Dendritic cell treated with granulocyte-macrophage colony-stimulating factor and Interleukin-4, amounts not matched to agents 40 ng/mL and 50 ng/mL, for 4 days (primary cell): ENCODE results near the gene ADD3.

Experiments used
- H3K27ac Mint-ChIP-seq: one replicate; pipeline ENCODE4 v1.8.0; 2022; ENCODE audit warnings: mild to moderate bottlenecking, mixed read lengths
- H3K27me3 Mint-ChIP-seq: one replicate; pipeline ENCODE4 v1.8.0; 2022; ENCODE audit warnings: mild to moderate bottlenecking, mixed read lengths
- H3K36me3 Mint-ChIP-seq: one replicate; pipeline ENCODE4 v1.8.0; 2022; ENCODE audit warnings: low read depth, mixed read lengths
- H3K4me1 Mint-ChIP-seq: one replicate; pipeline ENCODE4 v1.8.0; 2022; ENCODE audit warnings: low read depth, mixed read lengths
- H3K4me3 Mint-ChIP-seq: one replicate; pipeline ENCODE4 v1.8.0; 2022; ENCODE audit warnings: mild to moderate bottlenecking, moderate library complexity, mixed read lengths
- H3K9me3 Mint-ChIP-seq: one replicate; pipeline ENCODE4 v1.8.0; 2022; ENCODE audit warnings: mixed read lengths
- intact Hi-C: fragments of 100-400 bp; cut with micrococcal nuclease; formaldehyde crosslinking; loops from one replicate; pipeline ENCODE4 v1.15.0; 2022

The ADD3 gene

GRCh38 chr10:110083884-110084283, 76.1 kb downstream of the ADD3 start:
- Mint-ChIP-seq H3K4me1 (peaks cover 39% of the 10 kb centered on the region), H3K27me3 (no peaks in the 10 kb centered on the region), H3K9me3 (peaks cover 10% of the 10 kb centered on the region), H3K36me3 (peaks cover 8% of the 10 kb centered on the region), H3K4me3 (no peak overlapping the region), H3K27ac (no peak overlapping the region)
- intact Hi-C loops = no loop called here

GRCh38 chr10:110087682-110088081, 79.9 kb downstream of the ADD3 start:
- intact Hi-C loops = no loop called here
- H3K36me3 Mint-ChIP-seq = peaks cover 12% of the 10 kb centered on the region
- no peaks in the 10 kb centered on the region for H3K27me3 Mint-ChIP-seq
- peaks cover 35% of the 10 kb centered on the region for H3K4me1 Mint-ChIP-seq
- no peak overlapping the region for H3K27ac Mint-ChIP-seq
- H3K4me3 Mint-ChIP-seq = no peak overlapping the region
- peaks cover 8% of the 10 kb centered on the region for H3K9me3 Mint-ChIP-seq

GRCh38 chr10:110088367-110089104, 80.8 kb downstream of the ADD3 start:
- peaks cover 27% of the 10 kb centered on the region for H3K4me1 Mint-ChIP-seq

GRCh38 chr10:110091830-110092229, 84.0 kb downstream of the ADD3 start:
- peaks cover 4% of the 10 kb centered on the region for H3K4me1 Mint-ChIP-seq
- no peak overlapping the region for H3K4me3 Mint-ChIP-seq
- no peak overlapping the region for H3K27ac Mint-ChIP-seq
- intact Hi-C loops = no loop called here
- H3K9me3 Mint-ChIP-seq = no peaks in the 10 kb centered on the region
- H3K27me3 Mint-ChIP-seq = no peaks in the 10 kb centered on the region
- H3K36me3 Mint-ChIP-seq = peaks cover 4% of the 10 kb centered on the region

More at GRCh38 chr10:110088367-110089104, 80.8 kb downstream of the ADD3 start:
- intact Hi-C loops = no loop called here
- Mint-ChIP-seq H3K9me3 (no peaks in the 10 kb centered on the region), H3K4me3 (no peak overlapping the region), H3K27ac (no peak overlapping the region), H3K36me3 (peaks cover 4% of the 10 kb centered on the region), H3K27me3 (no peaks in the 10 kb centered on the region)

GRCh38 chr10:110093722-110094121, 85.9 kb downstream of the ADD3 start:
- H3K36me3 Mint-ChIP-seq = peaks cover 4% of the 10 kb centered on the region
- no peaks in the 10 kb centered on the region for H3K4me1 Mint-ChIP-seq
- no peak overlapping the region for H3K4me3 Mint-ChIP-seq
- no peaks in the 10 kb centered on the region for H3K9me3 Mint-ChIP-seq
- H3K27ac Mint-ChIP-seq = no peak overlapping the region
- no peaks in the 10 kb centered on the region for H3K27me3 Mint-ChIP-seq
- intact Hi-C loops = no loop called here

- no peaks in the 10 kb centered on the region for H3K4me1 Mint-ChIP-seq
Measured at GRCh38 chr10:110094786-110095185, 87.0 kb downstream of the ADD3 start.

GRCh38 chr10:110101464-110102144, 93.8 kb downstream of the ADD3 start:
- intact Hi-C loops = loop anchor here (10.0 kb wide), 1 partner anchor 217 kb away; no protein-coding TSS in a partner anchor
- Mint-ChIP-seq H3K4me3 (no peak overlapping the region), H3K4me1 (peaks cover 11% of the 10 kb centered on the region), H3K9me3 (no peaks in the 10 kb centered on the region), H3K36me3 (peaks cover 17% of the 10 kb centered on the region), H3K27ac (no peak overlapping the region), H3K27me3 (no peaks in the 10 kb centered on the region)

More at GRCh38 chr10:110094786-110095185, 87.0 kb downstream of the ADD3 start:
- Mint-ChIP-seq H3K4me3 (no peak overlapping the region), H3K9me3 (no peaks in the 10 kb centered on the region), H3K27ac (no peak overlapping the region), H3K36me3 (peaks cover 4% of the 10 kb centered on the region), H3K27me3 (no peaks in the 10 kb centered on the region)
- intact Hi-C loops = no loop called here

GRCh38 chr10:110103921-110104461, 96.2 kb downstream of the ADD3 start:
- Mint-ChIP-seq H3K9me3 (no peaks in the 10 kb centered on the region), H3K4me1 (peaks cover 16% of the 10 kb centered on the region), H3K27ac (no peak overlapping the region), H3K27me3 (no peaks in the 10 kb centered on the region), H3K36me3 (peaks cover 23% of the 10 kb centered on the region), H3K4me3 (no peak overlapping the region)
- intact Hi-C loops = loop anchor here (10.0 kb wide), 1 partner anchor 219 kb away; no protein-coding TSS in a partner anchor

GRCh38 chr10:110105873-110106272, 98.1 kb downstream of the ADD3 start:
- peaks cover 16% of the 10 kb centered on the region for H3K4me1 Mint-ChIP-seq
- H3K27me3 Mint-ChIP-seq = no peaks in the 10 kb centered on the region
- H3K27ac Mint-ChIP-seq = no peak overlapping the region
- H3K9me3 Mint-ChIP-seq = no peaks in the 10 kb centered on the region
- no peak overlapping the region for H3K4me3 Mint-ChIP-seq
- intact Hi-C loops = loop anchor here (10.0 kb wide), 1 partner anchor 221 kb away; no protein-coding TSS in a partner anchor
- peaks cover 18% of the 10 kb centered on the region for H3K36me3 Mint-ChIP-seq

GRCh38 chr10:110107430-110107829, 99.6 kb downstream of the ADD3 start:
- Mint-ChIP-seq H3K27ac (peak overlapping the region; percentile 35), H3K36me3 (peaks cover 19% of the 10 kb centered on the region), H3K27me3 (no peaks in the 10 kb centered on the region), H3K4me3 (no peak overlapping the region), H3K4me1 (peaks cover 12% of the 10 kb centered on the region), H3K9me3 (no peaks in the 10 kb centered on the region)
- intact Hi-C loops = loop anchor here (10.0 kb wide), 1 partner anchor 223 kb away; no protein-coding TSS in a partner anchor

- Mint-ChIP-seq H3K4me1 (peaks cover 12% of the 10 kb centered on the region), H3K36me3 (peaks cover 24% of the 10 kb centered on the region), H3K27ac (no peak overlapping the region), H3K9me3 (no peaks in the 10 kb centered on the region), H3K4me3 (no peak overlapping the region), H3K27me3 (no peaks in the 10 kb centered on the region)
- intact Hi-C loops = loop anchor here (10.0 kb wide), 1 partner anchor 223 kb away; no protein-coding TSS in a partner anchor
Measured at GRCh38 chr10:110107887-110108286, 100.1 kb downstream of the ADD3 start.

- H3K4me1 Mint-ChIP-seq = peaks cover 13% of the 10 kb centered on the region
- intact Hi-C loops = loop anchor here (10.0 kb wide), 1 partner anchor 225 kb away; no protein-coding TSS in a partner anchor
- H3K36me3 Mint-ChIP-seq = peaks cover 33% of the 10 kb centered on the region
- no peak overlapping the region for H3K4me3 Mint-ChIP-seq
- H3K27me3 Mint-ChIP-seq = no peaks in the 10 kb centered on the region
- no peaks in the 10 kb centered on the region for H3K9me3 Mint-ChIP-seq
- no peak overlapping the region for H3K27ac Mint-ChIP-seq
Measured at GRCh38 chr10:110109511-110109910, 101.7 kb downstream of the ADD3 start.

GRCh38 chr10:110110338-110110737, 102.6 kb downstream of the ADD3 start:
- H3K4me3 Mint-ChIP-seq = no peak overlapping the region
- peaks cover 42% of the 10 kb centered on the region for H3K36me3 Mint-ChIP-seq
- no peaks in the 10 kb centered on the region for H3K27me3 Mint-ChIP-seq
- H3K27ac Mint-ChIP-seq = no peak overlapping the region
- H3K9me3 Mint-ChIP-seq = no peaks in the 10 kb centered on the region
- H3K4me1 Mint-ChIP-seq = peaks cover 13% of the 10 kb centered on the region
- intact Hi-C loops = no loop called here
